HepG2 (cell line): Measurements from ENCODE around the gene KIF3C. TPM values are rescaled to one million over a fixed set of nuclear protein-coding genes. Genes with fewer than 3 reads are reported as not detected.

Source experiments
- BRCA1 ChIP-seq: sonication (generic); formaldehyde crosslinking; IDR thresholded peaks from 2 replicates; pipeline ENCODE4 v1.4.0; 2020; ENCODE audit warnings: missing genetic modification reagents
- HNRNPH1 ChIP-seq: fragments of 200-400 bp; formaldehyde crosslinking; optimal IDR thresholded peaks from 2 replicates; pipeline ENCODE3; 2017; ENCODE audit warnings: mild to moderate bottlenecking, low read depth, low read length
- IRF2 ChIP-seq: IDR thresholded peaks from 2 replicates; pipeline ENCODE4 v1.6.1; 2018; ENCODE audit warnings: missing genetic modification reagents, missing compliant biosample characterization
- RBM39 ChIP-seq: fragments of 200-400 bp; formaldehyde crosslinking; IDR thresholded peaks from one replicate; pipeline ENCODE4 v1.6.1; 2018; ENCODE audit warnings: antibody characterized with exemption, mild to moderate bottlenecking, low read depth, low read length; ENCODE audit not compliant: poor library complexity, severe bottlenecking
- TAF1 ChIP-seq: sonication (generic); formaldehyde crosslinking; IDR thresholded peaks from 2 replicates; pipeline ENCODE4 v1.4.0; 2020; ENCODE audit warnings: missing genetic modification reagents
- ZBTB40 ChIP-seq, 2 experiments: fragments of 450-650 bp in 1 of 2; sonication (generic) in 1 of 2; formaldehyde crosslinking in 1 of 2; IDR thresholded peaks; 2 replicates each; pipeline versions ENCODE4 v1.6.1 to v1.8.0; 2016 to 2022; ENCODE audit warnings: antibody characterized with exemption in 1 of 2, mild to moderate bottlenecking in 1 of 2, missing genetic modification reagents in 1 of 2
- ZHX2 ChIP-seq, 2 experiments: sonication (generic) in 1 of 2; formaldehyde crosslinking in 1 of 2; IDR thresholded peaks; 2 replicates each; pipeline versions ENCODE4 v1.6.1 to v1.9.0; 2014 to 2022; ENCODE audit warnings: antibody characterized with exemption in 1 of 2, borderline replicate concordance in 1 of 2, inconsistent platforms in 1 of 2, low read depth in 1 of 2, missing genetic modification reagents in 1 of 2
- ZNF333 ChIP-seq: sonication (generic); formaldehyde crosslinking; IDR thresholded peaks from 2 replicates; pipeline ENCODE4 v1.4.0; 2020; ENCODE audit warnings: mild to moderate bottlenecking, missing genetic modification reagents, borderline replicate concordance
- ZNF34 ChIP-seq: sonication (generic); formaldehyde crosslinking; IDR thresholded peaks from 2 replicates; pipeline ENCODE4 v1.4.0; 2020; ENCODE audit warnings: mild to moderate bottlenecking, missing genetic modification reagents, borderline replicate concordance
- polyA plus RNA-seq, 8 experiments: library from polyadenylated mRNA; depleted of rRNA in 3 of 8; stranded (reverse) in 7 of 8; unstranded in 1 of 8; fragments of >200 nt; fragmentation: Illumina TruSeq in 4 of 8; extraction: Trizol in 4 of 8; gene quantifications; 2 replicates each; pipeline versions ENCODE4 v1.2.1 to v1.2.3, GENCODE V29; 2011 to 2016; ENCODE audit warnings: low read depth in 4 of 8, missing spikeins in 1 of 8, mixed read lengths in 1 of 8; ENCODE audit not compliant: insufficient read depth in 1 of 8
- total RNA-seq, 5 experiments: library from RNA; depleted of rRNA; stranded (reverse); fragments of >200 nt; fragmentation: Illumina TruSeq; extraction: Trizol; gene quantifications; 2 replicates each; pipeline ENCODE4 v1.2.3, GENCODE V29; 2016; ENCODE audit warnings: low read depth in 1 of 5
- TF ChIP-seq, protein P1 (sequence below): sonication (generic); formaldehyde crosslinking; IDR thresholded peaks from 2 replicates; pipeline ENCODE4 v1.5.0; 2020; ENCODE audit warnings: mild to moderate bottlenecking, missing genetic modification reagents, moderate library complexity

KIF3C gene
- total and polyA plus RNA-seq, 2 of the 13 experiments (the other 11 are each of a cell fraction or from before 2014, with no cell fraction given) = 3.6 to 4.9 TPM

DNA sequence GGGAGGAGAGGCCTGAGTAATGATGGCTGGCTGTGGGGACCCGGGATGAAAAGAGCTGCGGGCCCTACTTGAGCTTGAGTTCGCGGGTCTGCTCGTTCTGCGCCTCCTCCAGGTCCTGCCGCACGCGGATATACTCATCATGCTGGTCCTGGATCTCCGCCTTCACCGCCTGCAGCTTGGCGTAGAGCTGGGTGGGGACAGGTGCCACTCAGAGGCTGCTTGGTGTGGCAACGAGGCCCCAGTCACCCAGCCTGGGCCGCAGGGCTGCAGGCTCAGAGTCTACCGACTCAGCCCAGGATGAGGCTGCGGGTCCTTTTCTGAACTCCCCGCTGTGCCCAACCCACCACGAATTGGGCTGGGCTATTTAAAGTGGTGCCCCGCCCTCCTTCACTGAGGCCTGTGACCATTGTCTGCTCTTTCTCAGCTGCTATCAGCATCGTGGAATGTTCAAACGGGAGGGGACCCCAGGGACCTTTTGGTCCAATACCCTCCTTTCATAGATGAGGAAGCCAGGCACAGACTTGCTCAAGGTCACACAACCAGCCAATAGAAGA is 28.0 kb downstream of the KIF3C start (continued):
- TF ChIP-seq ZNF34 (CRISPR knock-in tag) (no peak), HNRNPH1 (no peak), IRF2 (CRISPR knock-in tag) (no peak), TAF1 (no peak), RBM39 (no peak), BRCA1 (CRISPR knock-in tag) (no peak), ZHX2 (IDR thresholded peaks at IDR 0.05; ENCODE audit: low read depth) (no peak), ZHX2 (CRISPR knock-in tag; IDR thresholded peaks at IDR 0.05; ENCODE audit: borderline replicate concordance) (no peak), ZNF333 (CRISPR knock-in tag) (no peak), ZBTB40 (IDR thresholded peaks at IDR 0.05) (no peak), ZBTB40 (CRISPR knock-in tag; IDR thresholded peaks at IDR 0.05) (peak; percentile 34; the same call in 1 of the 2 replicates)
- TF ChIP-seq, protein P1, sequence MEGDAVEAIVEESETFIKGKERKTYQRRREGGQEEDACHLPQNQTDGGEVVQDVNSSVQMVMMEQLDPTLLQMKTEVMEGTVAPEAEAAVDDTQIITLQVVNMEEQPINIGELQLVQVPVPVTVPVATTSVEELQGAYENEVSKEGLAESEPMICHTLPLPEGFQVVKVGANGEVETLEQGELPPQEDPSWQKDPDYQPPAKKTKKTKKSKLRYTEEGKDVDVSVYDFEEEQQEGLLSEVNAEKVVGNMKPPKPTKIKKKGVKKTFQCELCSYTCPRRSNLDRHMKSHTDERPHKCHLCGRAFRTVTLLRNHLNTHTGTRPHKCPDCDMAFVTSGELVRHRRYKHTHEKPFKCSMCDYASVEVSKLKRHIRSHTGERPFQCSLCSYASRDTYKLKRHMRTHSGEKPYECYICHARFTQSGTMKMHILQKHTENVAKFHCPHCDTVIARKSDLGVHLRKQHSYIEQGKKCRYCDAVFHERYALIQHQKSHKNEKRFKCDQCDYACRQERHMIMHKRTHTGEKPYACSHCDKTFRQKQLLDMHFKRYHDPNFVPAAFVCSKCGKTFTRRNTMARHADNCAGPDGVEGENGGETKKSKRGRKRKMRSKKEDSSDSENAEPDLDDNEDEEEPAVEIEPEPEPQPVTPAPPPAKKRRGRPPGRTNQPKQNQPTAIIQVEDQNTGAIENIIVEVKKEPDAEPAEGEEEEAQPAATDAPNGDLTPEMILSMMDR (CRISPR knock-in tag) = peak; percentile 14; the same call in 1 of the 2 replicates
